HG02610 (cell line): ENCODE data around the gene PAM16.

ENCODE experiments used
- ATAC-seq: cut with Tn5 transposase; IDR thresholded peaks from one replicate; pipeline ENCODE4 v1.9.1; 2021; ENCODE audit warnings: mild to moderate bottlenecking, moderate library complexity; ENCODE audit not compliant: unreplicated experiment

The PAM16 gene

GRCh38 chr16:4322121-4323052 lies 28.7 kb downstream of the PAM16 start:
- ATAC-seq = no peak

- no peak for ATAC-seq
These were observed 29.6 kb downstream of the PAM16 start for GRCh38 chr16:4321286-4322120.

- no peak for ATAC-seq
These were observed 30.5 kb downstream of the PAM16 start for GRCh38 chr16:4320571-4321137.

- peak; percentile 50 for ATAC-seq
These were observed 31.4 kb downstream of the PAM16 start for GRCh38 chr16:4319454-4320421.

GRCh38 chr16:4318967-4319366 lies 32.2 kb downstream of the PAM16 start:
- ATAC-seq = no peak

GRCh38 chr16:4318451-4318910 lies 32.6 kb downstream of the PAM16 start:
- no peak for ATAC-seq

GRCh38 chr16:4317532-4318450 lies 33.3 kb downstream of the PAM16 start:
- ATAC-seq = no peak

- no peak for ATAC-seq
These were observed 34.1 kb downstream of the PAM16 start for GRCh38 chr16:4316864-4317531.

DNA sequence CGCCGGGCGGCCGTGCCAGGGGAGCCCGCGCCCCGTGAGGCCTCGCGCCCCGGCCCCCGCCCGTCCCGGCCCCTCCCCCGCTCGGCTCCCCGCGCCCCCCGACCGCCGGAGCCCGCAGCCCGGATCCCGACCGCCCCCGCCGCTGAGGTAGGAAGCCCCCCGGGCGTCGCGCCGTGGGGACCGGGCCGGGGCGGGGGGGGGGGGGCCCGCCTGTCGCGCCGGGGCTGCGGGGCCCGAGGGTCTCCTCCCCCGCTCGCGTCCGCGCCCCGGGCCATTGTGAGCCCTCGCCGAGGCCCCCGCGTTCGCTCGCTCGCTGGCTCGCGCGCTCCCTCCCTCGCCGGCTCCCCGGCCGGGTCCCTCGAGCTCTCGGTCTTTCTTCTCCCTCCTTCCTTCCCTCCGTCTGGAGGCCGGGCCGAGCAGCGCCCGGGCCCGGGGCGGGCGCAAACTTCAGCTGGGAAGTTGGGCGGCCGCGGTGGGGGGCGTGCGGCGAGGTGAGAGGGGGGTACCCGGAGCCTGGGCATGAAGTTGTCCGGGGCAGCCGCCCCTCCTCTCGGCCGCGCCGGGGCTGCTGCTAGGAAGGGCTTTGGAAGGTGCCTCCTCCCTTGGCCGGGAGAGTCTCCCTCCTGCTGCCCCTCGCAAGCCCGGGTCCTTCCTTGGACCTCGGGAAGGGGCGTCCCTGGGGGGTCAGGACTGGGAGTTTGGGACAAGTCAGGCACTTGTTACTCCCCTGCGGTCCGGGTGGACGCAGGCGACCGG lies 34.8 kb downstream of the PAM16 start:
- ATAC-seq = no peak

- ATAC-seq = no peak
These were observed 35.7 kb downstream of the PAM16 start, which contains the start of gene GLIS2 for GRCh38 chr16:4315186-4316107. TSS of gene GLIS2 (plus strand) at chr16:4316067. CDS start at chr16:4332281, 16,214 bp downstream.

GRCh38 chr16:4314532-4315185 lies 36.5 kb downstream of the PAM16 start:
- ATAC-seq = no peak

GRCh38 chr16:4313563-4314531 lies 37.3 kb downstream of the PAM16 start:
- ATAC-seq = no peak

- ATAC-seq = no peak
These were observed 41.3 kb downstream of the PAM16 start for GRCh38 chr16:4309833-4310266.

GRCh38 chr16:4309102-4309832 lies 41.9 kb downstream of the PAM16 start:
- no peak for ATAC-seq
